ENCODE data around the gene NF1.

NF1 gene

DNA sequence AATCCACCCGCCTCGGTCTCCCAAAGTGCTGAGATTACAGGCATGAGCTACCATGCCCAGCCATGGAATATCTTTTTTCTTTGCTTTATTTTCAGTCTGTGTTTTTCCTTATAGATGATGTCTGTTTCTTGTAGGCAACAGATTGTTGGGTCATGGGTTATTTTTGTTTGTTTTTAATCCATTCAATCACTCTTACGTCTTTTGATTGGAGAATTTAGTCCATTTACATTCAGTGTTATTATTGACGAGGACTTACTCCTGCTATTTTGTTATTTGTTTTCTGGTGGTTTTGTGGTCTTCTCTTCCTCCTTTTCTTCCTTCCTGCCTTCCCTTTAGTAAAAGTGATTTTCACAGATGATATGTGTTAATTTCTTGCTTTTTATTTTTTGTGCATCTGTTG is 146.3 kb downstream of the NF1 start:
- TF ChIP-seq, protein P1, sequence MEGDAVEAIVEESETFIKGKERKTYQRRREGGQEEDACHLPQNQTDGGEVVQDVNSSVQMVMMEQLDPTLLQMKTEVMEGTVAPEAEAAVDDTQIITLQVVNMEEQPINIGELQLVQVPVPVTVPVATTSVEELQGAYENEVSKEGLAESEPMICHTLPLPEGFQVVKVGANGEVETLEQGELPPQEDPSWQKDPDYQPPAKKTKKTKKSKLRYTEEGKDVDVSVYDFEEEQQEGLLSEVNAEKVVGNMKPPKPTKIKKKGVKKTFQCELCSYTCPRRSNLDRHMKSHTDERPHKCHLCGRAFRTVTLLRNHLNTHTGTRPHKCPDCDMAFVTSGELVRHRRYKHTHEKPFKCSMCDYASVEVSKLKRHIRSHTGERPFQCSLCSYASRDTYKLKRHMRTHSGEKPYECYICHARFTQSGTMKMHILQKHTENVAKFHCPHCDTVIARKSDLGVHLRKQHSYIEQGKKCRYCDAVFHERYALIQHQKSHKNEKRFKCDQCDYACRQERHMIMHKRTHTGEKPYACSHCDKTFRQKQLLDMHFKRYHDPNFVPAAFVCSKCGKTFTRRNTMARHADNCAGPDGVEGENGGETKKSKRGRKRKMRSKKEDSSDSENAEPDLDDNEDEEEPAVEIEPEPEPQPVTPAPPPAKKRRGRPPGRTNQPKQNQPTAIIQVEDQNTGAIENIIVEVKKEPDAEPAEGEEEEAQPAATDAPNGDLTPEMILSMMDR (IDR thresholded peaks at IDR 0.05; ENCODE audit: extremely low read depth, missing control alignments): no peak
- DNase-seq (ENCODE audit: low spot score): no peak

DNA sequence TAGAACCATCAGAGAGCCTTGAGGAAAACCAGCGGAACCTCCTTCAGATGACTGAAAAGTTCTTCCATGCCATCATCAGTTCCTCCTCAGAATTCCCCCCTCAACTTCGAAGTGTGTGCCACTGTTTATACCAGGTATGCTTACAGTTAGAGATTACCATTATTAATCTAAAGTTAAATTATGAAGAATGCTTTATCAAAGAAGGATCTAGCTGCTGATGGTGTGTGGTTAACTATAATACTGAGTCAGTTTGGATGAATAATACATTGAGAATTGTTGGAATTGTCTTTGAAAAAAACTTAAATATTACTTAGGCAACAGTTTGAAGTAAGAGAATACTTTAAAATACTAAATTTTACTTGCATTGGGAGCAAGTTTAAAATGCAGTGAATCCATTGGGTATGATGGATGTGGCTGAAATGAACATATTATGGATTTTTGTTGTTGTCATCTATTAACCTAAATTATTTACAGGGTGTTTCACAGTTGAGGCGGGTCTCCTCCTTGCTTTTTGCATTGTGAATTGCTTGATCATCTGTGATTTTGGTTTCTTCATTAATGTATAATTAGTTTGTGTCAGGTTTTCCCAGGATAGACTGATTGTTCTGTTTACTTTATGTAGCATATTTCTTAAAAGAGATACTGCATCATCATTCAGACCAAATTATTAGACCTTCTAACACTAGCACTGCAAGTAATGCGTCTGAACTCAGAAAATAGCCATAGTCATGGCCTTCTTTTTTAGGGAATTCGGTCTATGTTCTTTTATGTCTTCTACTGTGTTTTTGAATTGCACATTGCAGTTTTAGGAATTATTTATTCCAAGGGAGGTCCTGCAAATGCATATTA is 154.4 kb downstream of the NF1 start:
- no peak for DNase-seq (ENCODE audit: low spot score)
- TF ChIP-seq, protein P1 (IDR thresholded peaks at IDR 0.05; ENCODE audit: extremely low read depth, missing control alignments): no peak

DNA sequence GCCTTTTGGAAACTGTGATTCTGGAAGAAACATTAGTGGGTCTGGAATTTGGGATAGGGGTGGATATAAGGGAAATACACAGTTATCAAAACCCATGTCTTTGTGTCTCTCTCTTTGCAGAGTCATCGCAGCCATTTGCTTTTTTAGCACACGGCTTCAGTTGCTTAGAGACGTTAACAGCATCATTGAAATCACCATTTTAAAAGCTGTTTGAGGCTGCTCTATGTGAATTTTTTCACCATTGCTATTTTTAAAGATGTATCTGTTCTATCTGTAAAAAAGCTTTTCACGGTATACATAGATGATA is 155.0 kb downstream of the NF1 start:
- DNase-seq (ENCODE audit: low spot score): no peak
- TF ChIP-seq, protein P1 (IDR thresholded peaks at IDR 0.05; ENCODE audit: extremely low read depth, missing control alignments): no peak

DNA sequence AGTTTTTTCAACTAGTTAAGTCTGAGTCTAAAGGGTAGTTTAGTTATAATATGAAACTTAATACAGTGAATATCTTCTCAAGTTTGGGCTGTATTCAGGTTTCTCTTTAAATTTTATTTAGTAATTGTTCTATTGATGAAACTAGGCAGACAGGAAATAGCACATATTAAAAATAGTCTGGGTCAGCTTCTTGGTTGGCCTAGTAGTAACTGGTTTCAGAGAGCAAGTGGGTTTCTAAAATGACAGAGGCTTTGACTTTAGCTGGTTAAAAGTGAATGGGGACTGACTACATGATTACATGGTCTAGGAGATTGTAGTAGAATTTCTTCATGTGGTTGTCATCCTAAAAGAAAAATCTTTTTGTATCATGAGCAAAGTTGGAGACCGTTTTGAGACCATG is 155.5 kb downstream of the NF1 start:
- peak; percentile 26 for DNase-seq (ENCODE audit: low spot score)
- TF ChIP-seq, protein P1 (IDR thresholded peaks at IDR 0.05; ENCODE audit: extremely low read depth, missing control alignments): no peak

DNA sequence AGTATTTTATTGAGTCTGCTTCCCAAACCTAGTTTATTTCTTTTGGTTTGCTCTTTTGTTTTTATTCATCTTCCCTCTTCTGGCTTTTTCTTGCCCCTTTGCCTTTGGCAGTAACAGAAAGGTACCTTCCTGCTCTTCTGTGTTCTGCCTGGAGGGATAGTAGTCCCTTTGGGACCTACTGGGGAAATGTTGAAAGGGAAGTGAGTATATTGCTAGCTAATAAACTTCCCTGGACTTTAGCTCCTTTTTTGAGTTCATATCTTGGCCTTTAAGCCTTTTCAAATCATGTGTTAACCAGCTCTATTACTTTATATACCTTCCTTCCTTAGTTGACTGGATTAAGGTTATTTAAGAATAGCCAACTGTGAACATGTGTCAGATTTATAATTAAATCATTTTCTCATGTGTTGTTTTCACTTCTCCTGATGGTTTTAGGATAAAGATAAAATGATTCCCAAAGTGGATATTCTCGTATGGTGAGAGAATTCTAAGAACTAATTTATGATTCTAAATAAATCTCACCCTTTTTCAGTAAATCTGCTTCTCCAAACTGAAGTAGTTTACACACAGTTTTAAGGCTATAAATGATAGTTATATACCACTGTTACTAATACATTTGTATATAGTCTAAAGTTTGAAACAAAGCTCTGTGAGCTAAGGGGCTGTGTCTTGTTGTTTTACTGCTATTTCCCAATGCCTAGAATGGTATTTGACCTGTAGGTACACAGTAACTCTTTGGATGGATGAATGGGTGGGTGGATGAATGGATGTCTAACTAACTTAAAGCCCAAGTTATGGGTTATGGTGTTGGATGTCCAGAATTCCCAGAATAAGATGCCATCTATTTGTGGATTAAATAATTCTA is 156.6 kb downstream of the NF1 start:
- no peak for DNase-seq (ENCODE audit: low spot score)
- TF ChIP-seq, protein P1 (IDR thresholded peaks at IDR 0.05; ENCODE audit: extremely low read depth, missing control alignments): no peak

DNA sequence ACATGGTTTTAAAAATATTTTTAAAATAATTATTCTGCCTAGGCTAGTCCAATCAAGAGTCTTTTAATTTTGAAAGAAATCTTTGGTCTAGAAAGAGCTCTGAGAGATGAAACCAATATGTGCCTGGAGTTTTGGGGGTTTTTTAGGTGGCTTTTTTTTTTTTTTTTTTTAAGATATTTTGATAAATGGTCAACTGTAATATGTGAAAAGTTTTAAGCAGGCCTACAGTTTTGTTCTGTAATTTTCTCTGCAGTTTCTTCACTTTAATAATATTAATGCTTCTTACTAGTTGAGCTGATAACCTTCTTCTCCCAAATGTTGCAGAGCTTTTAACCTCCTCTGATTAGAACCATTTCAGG is 157.2 kb downstream of the NF1 start:
- no peak for DNase-seq (ENCODE audit: low spot score)
- TF ChIP-seq, protein P1 (IDR thresholded peaks at IDR 0.05; ENCODE audit: extremely low read depth, missing control alignments): no peak

DNA sequence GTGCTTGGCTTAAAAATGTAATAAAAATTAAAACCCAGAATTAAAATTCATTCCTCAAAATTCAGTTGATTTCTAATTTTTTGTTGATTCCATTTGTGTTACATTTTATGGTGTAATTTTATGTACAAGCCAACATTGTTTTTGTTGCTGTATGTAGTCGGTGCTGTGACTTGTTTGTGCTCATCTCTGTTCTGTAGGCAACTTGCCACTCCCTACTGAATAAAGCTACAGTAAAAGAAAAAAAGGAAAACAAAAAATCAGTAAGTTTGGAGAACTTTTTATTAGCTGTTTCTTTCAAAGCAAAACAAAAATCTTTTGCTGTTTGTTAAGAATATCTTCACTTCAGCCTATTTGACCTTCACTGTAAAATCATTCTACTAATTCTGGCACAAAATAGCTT is 158.0 kb downstream of the NF1 start:
- TF ChIP-seq, protein P1 (IDR thresholded peaks at IDR 0.05; ENCODE audit: extremely low read depth, missing control alignments): no peak
- DNase-seq (ENCODE audit: low spot score): no peak
